Spleen (tissue), 7 donors: ENCODE measurements around the gene TYMP.

ENCODE experiments used
- CTCF ChIP-seq, 11 experiments: fragments of 200-600 bp in 7 of 11; fragments of 450-650 bp in 4 of 11; sonication (generic) in 4 of 11; IDR thresholded peaks in 8 of 11; conservative IDR thresholded peaks in 3 of 11; 1 replicate in 7 of 11; 2 replicates in 4 of 11; pipeline versions ENCODE4 v1.4.0 to v1.8.0; 2016 to 2021; ENCODE audit warnings: antibody characterized with exemption in 11 of 11, inconsistent platforms in 4 of 11, mild to moderate bottlenecking in 1 of 11
- POLR2A ChIP-seq, 3 donors: fragments of 450-650 bp; IDR thresholded peaks; one replicate each; pipeline ENCODE4 v1.5.1; 2017; ENCODE audit warnings: antibody characterized with exemption in 3 of 3, mild to moderate bottlenecking in 1 of 3
- POLR2AphosphoS5 ChIP-seq, 3 donors: sonication (generic); formaldehyde crosslinking; IDR thresholded peaks; one replicate each; pipeline ENCODE4 v1.5.1; 2017; ENCODE audit warnings: antibody characterized with exemption in 3 of 3
- donor health status: DM: no; HTN: no; CAD: no; lungs with moderate emphysema.
- donor health status: DM: no; HTN: no; CAD: no.
- donor health status: DM: no; HTN: no; CAD: no.

GRCh38 chr22:50537765-50538164 lies 8.0 kb upstream of the TYMP start:
- TF ChIP-seq CTCF (IDR thresholded peaks at IDR 0.05 in 8 of 11, conservative IDR thresholded peaks at IDR 0.05 in 3 of 11) (no peak), POLR2A (IDR thresholded peaks at IDR 0.05) (no peak), POLR2AphosphoS5 (IDR thresholded peaks at IDR 0.05) (no peak)
